T-cell (primary cell): Measurements from ENCODE around the gene CHFR. TPM values are rescaled to one million over a fixed set of nuclear protein-coding genes. Genes with fewer than 3 reads are reported as not detected.
"Not testable (repeated sequence)": the region's sequence is repeated elsewhere in the genome, so short reads cannot be mapped to it uniquely, and the experiment has no call there.

Experiments
- ATAC-seq, 4 experiments: fragments of 200-7000 bp in 3 of 4; fragments of 150-1000 bp in 1 of 4; cut with Tn5 transposase; replicated peaks in 1 of 4; 1 replicate in 3 of 4; 2 replicates in 1 of 4; pipeline ENCODE4 v1.10.0; 2021; ENCODE audit warnings: moderate library complexity in 3 of 4, mild to moderate bottlenecking in 2 of 4, moderate number of reproducible peaks in 1 of 4
- CTCF ChIA-PET, 2 donors: fragments of 300-600 bp; sonication (Branson Sonifier 250); formaldehyde crosslinking; loops; one replicate each; lab custom pipeline; 2022; ENCODE audit warnings: antibody characterized with exemption in 2 of 2; lab: Charles Lee
- POLR2A ChIA-PET, 2 donors: fragments of 300-600 bp; sonication (Branson Sonifier 250); formaldehyde crosslinking; loops; one replicate each; lab custom pipeline; 2022; ENCODE audit warnings: antibody characterized with exemption in 2 of 2; lab: Charles Lee
- DNase-seq, 35 experiments: peaks; one replicate each; pipeline versions ENCODE4 v3.0.0 to v3.0.0-alpha.2; 2013 to 2023
- H3K27ac ChIP-seq: one replicate; pipeline ENCODE4 v1.5.1; 2013; ENCODE audit warnings: low read length
- H3K27me3 ChIP-seq, 2 experiments: replicated peaks in 1 of 2; 1 replicate in 1 of 2; 2 replicates in 1 of 2; pipeline versions ENCODE4 v1.6.1 to v1.7.0; 2013; ENCODE audit warnings: low read length in 1 of 2, mixed read lengths in 1 of 2; ENCODE audit not compliant: control insufficient read depth in 2 of 2, insufficient read depth in 2 of 2; ENCODE audit errors: extremely low read depth in 1 of 2
- H3K36me3 ChIP-seq, 2 donors: 1 replicate in 1 of 2; 2 replicates in 1 of 2; pipeline versions ENCODE4 v1.6.1 to v1.7.0; 2013; ENCODE audit warnings: low read length in 1 of 2; ENCODE audit not compliant: control insufficient read depth in 2 of 2, insufficient read depth in 1 of 2; ENCODE audit errors: extremely low read depth in 1 of 2
- H3K4me1 ChIP-seq, 2 experiments: 1 replicate in 1 of 2; 2 replicates in 1 of 2; pipeline versions ENCODE4 v1.6.1 to v1.7.0; 2013; ENCODE audit warnings: low read length in 2 of 2, mixed read lengths in 1 of 2; ENCODE audit not compliant: insufficient read depth in 2 of 2, control insufficient read depth in 1 of 2; ENCODE audit errors: extremely low read depth in 1 of 2
- H3K4me3 ChIP-seq, 2 donors: 1 replicate in 1 of 2; 2 replicates in 1 of 2; pipeline versions ENCODE4 v1.5.1 to v1.7.0; 2013; ENCODE audit warnings: mild to moderate bottlenecking in 2 of 2, low read length in 1 of 2, moderate library complexity in 1 of 2; ENCODE audit not compliant: control insufficient read depth in 1 of 2; ENCODE audit errors: extremely low read depth in 1 of 2
- H3K9me3 ChIP-seq: 2 replicates; pipeline ENCODE4 v1.7.0; 2013
- H3K27ac Mint-ChIP-seq, 2 donors: one replicate each; pipeline ENCODE4 v1.8.0; 2020 to 2021; ENCODE audit warnings: mild to moderate bottlenecking in 2 of 2, mixed read lengths in 2 of 2
- H3K27me3 Mint-ChIP-seq, 2 donors: one replicate each; pipeline ENCODE4 v1.8.0; 2021 to 2022; ENCODE audit warnings: mixed read lengths in 2 of 2
- H3K36me3 Mint-ChIP-seq: one replicate; pipeline ENCODE4 v1.8.0; 2021; ENCODE audit warnings: mixed read lengths
- H3K4me1 Mint-ChIP-seq, 3 donors: one replicate each; pipeline ENCODE4 v1.8.0; 2020 to 2022; ENCODE audit warnings: mixed read lengths in 3 of 3, mild to moderate bottlenecking in 1 of 3
- H3K4me3 Mint-ChIP-seq, 3 donors: one replicate each; pipeline ENCODE4 v1.8.0; 2020 to 2022; ENCODE audit warnings: mild to moderate bottlenecking in 3 of 3, mixed read lengths in 3 of 3, moderate library complexity in 3 of 3
- H3K9me3 Mint-ChIP-seq, 3 donors: one replicate each; pipeline ENCODE4 v1.8.0; 2020 to 2022; ENCODE audit warnings: mixed read lengths in 3 of 3
- WGBS: methylation state at CpG from one replicate; pipeline ENCODE4 v1.1.5; 2013; ENCODE audit warnings: missing lambda C conversion rate; ENCODE audit not compliant: insufficient coverage; 5-methylcytosine and 5-hydroxymethylcytosine counted together
- total RNA-seq, 35 experiments: library from RNA in 6 of 35; stranded (reverse) in 6 of 35; fragments of 120-200 nt in 1 of 35; gene quantifications; one replicate each; pipeline versions ENCODE4 v1.2.1 to v1.2.4 and lab custom pipeline; 2013 to 2026

The CHFR gene
- total RNA-seq, 5 donors from 2014 or later (not counting 1 experiment from before 2014, with no cell fraction given): 84.2 to 107 (median 86.0) TPM

DNA sequence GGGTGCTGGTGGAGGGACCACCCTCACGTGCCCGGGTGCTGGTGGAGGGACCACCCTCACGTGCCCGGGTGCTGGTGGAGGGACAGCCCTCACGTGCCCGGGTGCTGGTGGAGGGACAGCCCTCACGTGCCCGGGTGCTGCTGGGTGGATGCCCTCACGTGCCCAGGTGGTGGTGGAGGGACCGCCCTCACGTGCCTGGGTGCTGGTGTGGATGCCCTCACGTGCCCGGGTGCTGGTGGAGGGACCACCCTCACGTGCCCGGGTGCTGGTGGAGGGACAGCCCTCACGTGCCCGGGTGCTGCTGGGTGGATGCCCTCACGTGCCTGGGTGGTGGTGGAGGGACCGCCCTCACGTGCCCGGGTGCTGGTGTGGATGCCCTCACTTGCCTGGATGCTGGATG lies 30.4 kb downstream of the CHFR start:
- WGBS: 98% methylated on average over 19 of the region's 21 CpGs
- H3K4me3 Mint-ChIP-seq, H3K27ac Mint-ChIP-seq, POLR2A ChIA-PET, H3K4me1 ChIP-seq, DNase-seq, CTCF ChIA-PET, H3K27me3 ChIP-seq, ATAC-seq, H3K4me1 Mint-ChIP-seq, H3K4me3 ChIP-seq, H3K9me3 Mint-ChIP-seq, H3K27ac ChIP-seq, H3K27me3 Mint-ChIP-seq, H3K9me3 ChIP-seq: not testable (repeated sequence)
- peaks cover 50% of the 10 kb centered on the region for H3K36me3 Mint-ChIP-seq
- H3K36me3 ChIP-seq: peaks cover 22 to 83% of the 10 kb centered on the region in 2 donors

DNA sequence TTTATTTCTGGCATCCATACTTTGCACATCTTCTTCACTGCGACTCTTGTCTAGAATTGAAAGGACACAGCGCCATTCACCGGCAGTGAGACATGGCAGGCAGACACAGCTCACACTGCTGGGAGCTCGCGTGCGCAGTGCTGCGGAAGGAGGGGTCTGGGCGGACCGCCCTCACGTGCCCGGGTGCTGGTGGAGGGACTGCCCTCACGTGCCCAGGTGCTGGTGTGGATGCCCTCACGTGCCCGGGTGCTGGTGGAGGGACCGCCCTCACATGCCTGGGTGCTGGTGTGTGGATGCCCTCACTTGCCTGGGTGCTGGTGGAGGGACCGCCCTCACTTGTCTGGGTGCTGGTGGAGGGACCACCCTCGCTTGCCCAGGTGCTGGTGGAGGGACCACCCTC lies 30.8 kb downstream of the CHFR start:
- 99% methylated on average over 15 of the region's 17 CpGs for WGBS
- H3K4me1 ChIP-seq: peaks cover 0 to 4% of the 10 kb centered on the region in 2 experiments
- Mint-ChIP-seq H3K4me1 (no peaks in the 10 kb centered on the region), H3K36me3 (peaks cover 51% of the 10 kb centered on the region), H3K9me3 (no peaks in the 10 kb centered on the region), H3K27ac (no peak overlapping the region), H3K27me3 (no peaks in the 10 kb centered on the region), H3K4me3 (no peak overlapping the region)
- no peak overlapping the region for H3K27ac ChIP-seq
- no peak for ATAC-seq
- ChIA-PET CTCF (interaction anchor here in 1 of 2 donors (0.5 kb wide), 1 partner anchor 9 kb away, joined by 7 read pairs; no protein-coding TSS in a partner anchor), POLR2A (no interaction called here)
- no peak for DNase-seq
- H3K36me3 ChIP-seq: peaks cover 21 to 82% of the 10 kb centered on the region in 2 donors
- H3K4me3 ChIP-seq: no peak overlapping the region
- H3K27me3 ChIP-seq: no peaks in the 10 kb centered on the region
- no peaks in the 10 kb centered on the region for H3K9me3 ChIP-seq

GRCh38 chr12:132855211-132855610 lies 32.2 kb downstream of the CHFR start:
- H3K4me1 ChIP-seq, ATAC-seq, H3K9me3 Mint-ChIP-seq, H3K4me1 Mint-ChIP-seq, H3K27ac ChIP-seq, DNase-seq, H3K27ac Mint-ChIP-seq, H3K9me3 ChIP-seq, H3K4me3 Mint-ChIP-seq, H3K27me3 ChIP-seq, CTCF ChIA-PET, POLR2A ChIA-PET, H3K27me3 Mint-ChIP-seq, H3K4me3 ChIP-seq: not testable (repeated sequence)
- WGBS: 100% methylated on average over 4 of the region's 14 CpGs
- H3K36me3 Mint-ChIP-seq: peaks cover 50% of the 10 kb centered on the region
- H3K36me3 ChIP-seq: peaks cover 21 to 82% of the 10 kb centered on the region in 2 donors

DNA sequence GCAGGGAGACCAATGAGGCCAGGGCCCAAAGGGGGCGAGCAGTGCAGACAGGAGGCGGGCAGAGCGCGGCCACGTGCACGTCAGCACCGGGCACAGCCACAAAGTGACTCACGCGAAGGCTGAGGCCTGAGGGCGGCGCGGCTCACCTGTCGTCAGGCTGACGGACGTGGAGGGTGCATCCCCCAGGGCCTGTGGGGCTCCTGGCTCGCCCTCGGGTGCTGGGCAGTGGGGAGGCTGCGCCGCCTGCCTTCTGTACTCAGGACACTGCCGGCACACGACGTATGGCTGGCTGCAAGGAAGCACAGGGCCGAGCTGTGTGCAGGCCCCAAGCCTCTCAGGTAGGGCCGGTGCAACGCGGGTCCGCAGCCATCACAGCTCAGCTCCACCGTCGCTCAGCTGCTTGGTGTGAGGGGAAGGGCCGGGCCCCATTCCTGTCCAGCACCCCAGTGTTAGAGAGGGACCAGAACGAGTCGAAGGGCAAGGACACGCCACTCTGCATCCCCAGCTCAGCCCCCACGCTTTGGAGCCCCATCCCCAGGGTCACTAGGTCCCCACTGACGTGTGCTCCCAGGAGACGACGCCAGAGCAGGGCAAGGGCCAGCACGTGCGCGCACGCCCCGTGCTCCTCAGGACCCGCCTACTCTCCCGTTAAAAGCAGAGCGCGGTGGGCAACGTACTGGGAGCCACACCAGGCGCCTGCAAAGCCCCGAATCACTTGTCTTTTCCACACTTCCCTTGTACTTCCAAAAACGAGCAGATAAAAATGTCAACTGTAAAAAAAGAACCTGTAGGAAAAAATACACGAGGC lies 33.9 kb downstream of the CHFR start:
- ATAC-seq (no peak), DNase-seq (no peak)
- Mint-ChIP-seq H3K27me3 (no peaks in the 10 kb centered on the region), H3K9me3 (no peaks in the 10 kb centered on the region), H3K36me3 (peaks cover 44% of the 10 kb centered on the region), H3K4me1 (peaks cover 0 to under 1% (median 0%) of the 10 kb centered on the region in 3 donors), H3K27ac (no peak overlapping the region), H3K4me3 (no peak overlapping the region)
- CTCF ChIA-PET: no interaction called here
- Histone ChIP-seq H3K27me3 (no peaks in the 10 kb centered on the region), H3K4me3 (no peak overlapping the region), H3K9me3 (no peaks in the 10 kb centered on the region), H3K4me1 (peaks cover 0 to 2% of the 10 kb centered on the region in 2 experiments), H3K27ac (no peak overlapping the region), H3K36me3 (peaks cover 18 to 77% of the 10 kb centered on the region in 2 donors)
- POLR2A ChIA-PET: no interaction called here
- WGBS: 98% methylated on average over 43 of the region's 51 CpGs

DNA sequence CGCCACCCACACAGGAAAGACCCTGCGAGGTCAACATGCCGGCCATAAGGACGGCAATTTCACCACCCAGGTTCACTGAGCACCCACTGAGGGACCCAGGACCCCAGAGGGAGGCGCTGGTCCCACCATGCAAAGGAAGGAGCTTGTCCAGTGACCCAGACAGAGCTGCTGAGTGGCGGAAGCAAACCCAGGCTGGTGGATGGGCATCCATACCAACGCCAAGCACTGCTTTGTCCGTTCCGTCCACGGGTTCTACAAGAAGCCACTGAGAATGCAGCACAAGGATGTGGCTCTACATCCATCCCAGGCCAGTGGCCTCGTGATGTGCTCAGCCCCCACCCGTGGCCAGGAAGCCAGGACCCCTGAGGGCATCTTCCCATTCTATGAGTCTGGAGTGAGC lies 34.9 kb downstream of the CHFR start:
- Histone ChIP-seq H3K36me3 (peaks cover 24 to 78% of the 10 kb centered on the region in 2 donors), H3K27me3 (no peaks in the 10 kb centered on the region), H3K27ac (no peak overlapping the region), H3K9me3 (no peaks in the 10 kb centered on the region), H3K4me3 (no peak overlapping the region), H3K4me1 (peaks cover 4 to 10% of the 10 kb centered on the region in 2 experiments)
- Mint-ChIP-seq H3K36me3 (peaks cover 48% of the 10 kb centered on the region), H3K4me1 (peaks cover 0 to 8% (median 6%) of the 10 kb centered on the region in 3 donors), H3K9me3 (no peaks in the 10 kb centered on the region), H3K4me3 (no peak overlapping the region), H3K27ac (no peak overlapping the region), H3K27me3 (no peaks in the 10 kb centered on the region)
- POLR2A ChIA-PET: no interaction called here
- DNase-seq (no peak), ATAC-seq (no peak)
- WGBS: 100% methylated on average over 12 of the region's 12 CpGs
- CTCF ChIA-PET: no interaction called here

GRCh38 chr12:132851465-132851864 lies 35.9 kb downstream of the CHFR start:
- peaks cover 50% of the 10 kb centered on the region for H3K36me3 Mint-ChIP-seq
- ATAC-seq (no peak), DNase-seq (no peak)
- H3K27me3 Mint-ChIP-seq: no peaks in the 10 kb centered on the region
- H3K4me3 Mint-ChIP-seq: no peak overlapping the region
- no peak overlapping the region for H3K27ac ChIP-seq
- 98% methylated on average over 23 of the region's 25 CpGs for WGBS
- H3K36me3 ChIP-seq: peaks cover 24 to 78% of the 10 kb centered on the region in 2 donors
- peaks cover 0 to 10% (median 6%) of the 10 kb centered on the region in 3 donors for H3K4me1 Mint-ChIP-seq
- ChIA-PET POLR2A (interaction anchor here in 1 of 2 donors (0.6 kb wide), 1 partner anchor 21 kb away, joined by 3 read pairs; no protein-coding TSS in a partner anchor), CTCF (no interaction called here)
- no peak overlapping the region for H3K27ac Mint-ChIP-seq
- peaks cover 7 to 20% of the 10 kb centered on the region in 2 experiments for H3K4me1 ChIP-seq
- H3K9me3 Mint-ChIP-seq: no peaks in the 10 kb centered on the region
- H3K4me3 ChIP-seq: no peak overlapping the region
- H3K9me3 ChIP-seq: no peaks in the 10 kb centered on the region
- H3K27me3 ChIP-seq: no peaks in the 10 kb centered on the region
